Measurements from ENCODE around the gene ZFP90. TPM values are rescaled to one million over a fixed set of nuclear protein-coding genes. Genes with fewer than 3 reads are reported as not detected.

Gene ZFP90
- total and polyA plus RNA-seq, 9 of the 15 experiments (the other 6 are each of a cell fraction or from before 2014, with no cell fraction given), result 0.66 to 2.9 (median 2.3) TPM

GRCh38 chr16:68506331-68507053, 32.6 kb upstream of the ZFP90 start:
- POLR2A ChIA-PET, result interaction anchor here (0.7 kb wide), 1 partner anchor 130 kb away, joined by 3 read pairs; no protein-coding TSS in a partner anchor

More at GRCh38 chr16:68506331-68507053, 32.6 kb upstream of the ZFP90 start:
- Histone ChIP-seq H3K4me1 (replicated peaks in 1 of 2; ENCODE audit: control insufficient read depth in 2 of 2, insufficient read depth in 2 of 2, low read length in 2 of 2) (peaks cover 0 to 6% of the 10 kb centered on the region in 2 experiments; a peak in 2 of 5 replicates), H3K9me3 (replicated peaks; ENCODE audit: control insufficient read depth, insufficient read depth, low read depth, low read length) (no peaks in the 10 kb centered on the region), H3K4me2 (ENCODE audit: insufficient read depth, low read length) (no peak overlapping the region), H3K27ac (ENCODE audit: extremely low read depth, low read depth, low read length) (no peak overlapping the region), H4K20me1 (replicated peaks; ENCODE audit: control insufficient read depth, insufficient read depth, low read length) (no peaks in the 10 kb centered on the region), H3K27me3 (ENCODE audit: control insufficient read depth in 2 of 2, insufficient read depth in 2 of 2, low read length in 2 of 2) (peaks cover 3 to 61% of the 10 kb centered on the region in 2 experiments; a peak in 3 of 5 replicates), H3K79me2 (ENCODE audit: control insufficient read depth, insufficient read depth, low read length) (no peaks in the 10 kb centered on the region), H3K9me1 (ENCODE audit: control insufficient read depth, insufficient read depth, low read length) (no peaks in the 10 kb centered on the region), H3K4me3 (no peak overlapping the region), H3K9ac (ENCODE audit: insufficient read depth in 1 of 2, low read depth in 2 of 2, low read length in 2 of 2) (no peak overlapping the region), H3K36me3 (ENCODE audit: control insufficient read depth, insufficient read depth, low read length) (no peaks in the 10 kb centered on the region), H2AFZ (ENCODE audit: low read depth, low read length) (no peak overlapping the region)
- TF ChIP-seq TCF7 (IDR thresholded peaks at IDR 0.05; ENCODE audit: borderline replicate concordance) (no peak), TSC22D4 (tag; IDR thresholded peaks at IDR 0.05) (no peak), ZNF143 (CRISPR knock-in tag; IDR thresholded peaks at IDR 0.05) (no peak), MBD1 (CRISPR knock-in tag; IDR thresholded peaks at IDR 0.05) (no peak), XRCC3 (IDR thresholded peaks at IDR 0.05) (no peak), GTF2E2 (tag; IDR thresholded peaks at IDR 0.05) (no peak), IFI16 (CRISPR knock-in tag; IDR thresholded peaks at IDR 0.05) (no peak), PTRF (tag; IDR thresholded peaks at IDR 0.05) (no peak), CBX2 (IDR thresholded peaks at IDR 0.05; ENCODE audit: insufficient read depth, low read length, poor library complexity, severe bottlenecking) (no peak)
- ATAC-seq (no peak), DNase-seq (ENCODE audit: extremely low read depth in 1 of 4, low spot score in 3 of 4) (no peak), FAIRE-seq (no peak)
- 0% methylated on average over 10 of the region's 10 CpGs for WGBS (ENCODE audit: insufficient coverage, low coverage, missing lambda C conversion rate)
- CTCF ChIA-PET (ENCODE audit: low intra/inter-chr PET ratio), result no interaction called here
- BruUV-seq (replicated peaks), result no TSS peak
- in situ Hi-C loops (cut with MboI) (no loop called here), intact Hi-C loops (cut with micrococcal nuclease) (loop anchor here (10.0 kb wide), 1 partner anchor 112 kb away; no protein-coding TSS in a partner anchor)

Measured in K562 (cell line).